ENCODE measurements around the gene COL4A3.

GRCh38 chr2:227292314-227292713, 127.9 kb downstream of the COL4A3 start:
- TF ChIP-seq EGR1 (IDR thresholded peaks at IDR 0.05) (no peak), ZBTB7A (IDR thresholded peaks at IDR 0.05; ENCODE audit: low read depth) (no peak), EP300 (IDR thresholded peaks at IDR 0.05; ENCODE audit: borderline replicate concordance) (no peak), CEBPB (IDR thresholded peaks at IDR 0.05) (no peak), YY1 (IDR thresholded peaks at IDR 0.05; ENCODE audit: low read depth) (no peak), MAX (IDR thresholded peaks at IDR 0.05) (no peak), CREB1 (IDR thresholded peaks at IDR 0.05; ENCODE audit: low read depth) (no peak), RAD21 (IDR thresholded peaks at IDR 0.05; ENCODE audit: low read depth) (no peak), TAF1 (IDR thresholded peaks at IDR 0.05; ENCODE audit: low read depth) (no peak), FOXM1 (IDR thresholded peaks at IDR 0.05; ENCODE audit: borderline replicate concordance, low read depth) (no peak)
- TF ChIP-seq, protein P1, sequence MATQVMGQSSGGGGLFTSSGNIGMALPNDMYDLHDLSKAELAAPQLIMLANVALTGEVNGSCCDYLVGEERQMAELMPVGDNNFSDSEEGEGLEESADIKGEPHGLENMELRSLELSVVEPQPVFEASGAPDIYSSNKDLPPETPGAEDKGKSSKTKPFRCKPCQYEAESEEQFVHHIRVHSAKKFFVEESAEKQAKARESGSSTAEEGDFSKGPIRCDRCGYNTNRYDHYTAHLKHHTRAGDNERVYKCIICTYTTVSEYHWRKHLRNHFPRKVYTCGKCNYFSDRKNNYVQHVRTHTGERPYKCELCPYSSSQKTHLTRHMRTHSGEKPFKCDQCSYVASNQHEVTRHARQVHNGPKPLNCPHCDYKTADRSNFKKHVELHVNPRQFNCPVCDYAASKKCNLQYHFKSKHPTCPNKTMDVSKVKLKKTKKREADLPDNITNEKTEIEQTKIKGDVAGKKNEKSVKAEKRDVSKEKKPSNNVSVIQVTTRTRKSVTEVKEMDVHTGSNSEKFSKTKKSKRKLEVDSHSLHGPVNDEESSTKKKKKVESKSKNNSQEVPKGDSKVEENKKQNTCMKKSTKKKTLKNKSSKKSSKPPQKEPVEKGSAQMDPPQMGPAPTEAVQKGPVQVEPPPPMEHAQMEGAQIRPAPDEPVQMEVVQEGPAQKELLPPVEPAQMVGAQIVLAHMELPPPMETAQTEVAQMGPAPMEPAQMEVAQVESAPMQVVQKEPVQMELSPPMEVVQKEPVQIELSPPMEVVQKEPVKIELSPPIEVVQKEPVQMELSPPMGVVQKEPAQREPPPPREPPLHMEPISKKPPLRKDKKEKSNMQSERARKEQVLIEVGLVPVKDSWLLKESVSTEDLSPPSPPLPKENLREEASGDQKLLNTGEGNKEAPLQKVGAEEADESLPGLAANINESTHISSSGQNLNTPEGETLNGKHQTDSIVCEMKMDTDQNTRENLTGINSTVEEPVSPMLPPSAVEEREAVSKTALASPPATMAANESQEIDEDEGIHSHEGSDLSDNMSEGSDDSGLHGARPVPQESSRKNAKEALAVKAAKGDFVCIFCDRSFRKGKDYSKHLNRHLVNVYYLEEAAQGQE (IDR thresholded peaks at IDR 0.05; ENCODE audit: low read depth): no peak
